KMS-11 (cell line): ENCODE results near the gene LYSMD2.

ENCODE experiments used
- H2AFZ ChIP-seq: fragments of 200-600 bp; sonication (generic); 2 replicates; pipeline ENCODE4 v1.6.1; 2016; ENCODE audit warnings: antibody characterized with exemption, mixed run types, low read depth
- H3K27ac ChIP-seq: fragments of 200-600 bp; sonication (generic); 2 replicates; pipeline ENCODE4 v1.6.1; 2016; ENCODE audit warnings: mild to moderate bottlenecking, mixed run types
- H3K27me3 ChIP-seq: fragments of 200-600 bp; sonication (generic); 2 replicates; pipeline ENCODE4 v1.6.1; 2017; ENCODE audit warnings: mild to moderate bottlenecking, low read depth, mixed run types, moderate library complexity; ENCODE audit not compliant: insufficient read depth
- H3K36me3 ChIP-seq: fragments of 200-600 bp; sonication (generic); 2 replicates; pipeline ENCODE4 v1.6.1; 2017; ENCODE audit warnings: mild to moderate bottlenecking, mixed run types; ENCODE audit not compliant: insufficient read depth
- H3K4me1 ChIP-seq: fragments of 200-600 bp; sonication (generic); 2 replicates; pipeline ENCODE4 v1.6.1; 2016; ENCODE audit warnings: mild to moderate bottlenecking, low read depth, mixed run types; ENCODE audit not compliant: poor library complexity, severe bottlenecking
- H3K4me2 ChIP-seq: fragments of 200-600 bp; sonication (generic); 2 replicates; pipeline ENCODE4 v1.7.0; 2016; ENCODE audit warnings: mild to moderate bottlenecking, mixed run types
- H3K4me3 ChIP-seq: fragments of 200-600 bp; sonication (generic); IDR thresholded peaks from 2 replicates; pipeline ENCODE4 v1.6.1; 2017; ENCODE audit warnings: low read depth, low read length, mixed read lengths; ENCODE audit not compliant: insufficient read depth
- H3K79me2 ChIP-seq: fragments of 200-600 bp; sonication (generic); 2 replicates; pipeline ENCODE4 v1.6.1; 2016; ENCODE audit warnings: low read depth, mixed run types; ENCODE audit not compliant: insufficient read depth
- H3K9ac ChIP-seq: fragments of 200-600 bp; sonication (generic); 2 replicates; pipeline ENCODE4 v1.6.1; 2016; ENCODE audit warnings: mild to moderate bottlenecking, mixed run types
- H4K20me1 ChIP-seq: fragments of 200-600 bp; sonication (generic); 2 replicates; pipeline ENCODE4 v1.6.1; 2016; ENCODE audit warnings: mild to moderate bottlenecking, mixed run types; ENCODE audit not compliant: insufficient read depth
- TF ChIP-seq, protein P1 (sequence below): fragments of 200-600 bp; sonication (generic); conservative IDR thresholded peaks from 2 replicates; pipeline ENCODE4 v1.6.1; 2017; ENCODE audit warnings: low read depth, mild to moderate bottlenecking, antibody characterized with exemption, low read length, moderate library complexity, mixed read lengths

LYSMD2 gene

DNA sequence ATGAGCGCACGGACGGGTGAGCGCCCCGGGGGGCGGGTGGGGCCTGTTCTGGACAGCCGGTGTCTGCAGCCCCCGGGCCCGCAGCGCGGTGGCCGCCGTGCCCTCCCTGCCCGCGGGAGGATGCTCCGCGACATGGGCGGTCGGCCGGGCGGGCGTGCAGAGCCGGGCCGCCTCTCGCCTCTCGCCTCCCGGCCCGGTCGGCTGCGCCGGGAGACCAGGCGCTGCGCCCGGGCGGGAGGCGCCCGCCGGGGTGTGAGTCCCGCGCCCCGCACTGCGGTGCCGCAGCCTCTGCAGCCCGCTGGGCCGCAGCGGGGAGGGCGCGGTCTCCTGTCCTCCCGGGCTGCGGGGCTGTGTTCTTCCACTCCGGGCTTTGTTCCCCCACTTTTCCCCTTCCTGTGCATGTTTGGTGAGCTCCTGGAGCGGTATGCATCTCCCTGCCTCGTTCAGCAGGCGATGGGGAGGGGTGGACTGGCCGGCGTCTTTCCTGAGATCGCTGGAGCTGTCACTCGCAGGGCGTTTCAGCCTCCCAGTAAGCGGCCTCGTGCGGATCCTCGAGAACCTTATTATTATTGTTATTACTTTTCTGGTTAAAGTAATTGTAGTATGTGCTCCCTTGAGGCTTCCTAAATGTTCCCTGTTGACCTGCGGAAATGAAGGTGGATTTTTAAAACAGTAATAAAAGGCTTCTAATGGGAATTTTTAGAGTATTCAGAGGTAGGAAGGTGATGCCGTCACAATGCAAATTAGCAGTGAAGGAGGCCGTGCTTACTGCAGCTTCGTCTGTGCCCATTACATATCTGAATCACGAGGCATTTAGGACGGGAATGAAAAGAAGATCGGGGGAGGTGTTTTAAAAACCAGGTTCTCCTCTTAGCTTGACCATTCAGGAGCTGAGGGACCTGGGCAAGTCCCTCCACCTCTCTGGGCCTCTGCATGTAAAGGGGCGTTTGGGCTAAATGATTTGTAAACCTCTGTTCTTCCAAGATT lies 14.5 kb upstream of the LYSMD2 start:
- H3K27me3 ChIP-seq, result peaks cover 6% of the 10 kb centered on the region; the same call in 1 of the 2 replicates
- H3K27ac ChIP-seq, result no peak overlapping the region
- H3K4me1 ChIP-seq, result peaks cover 12% of the 10 kb centered on the region

DNA sequence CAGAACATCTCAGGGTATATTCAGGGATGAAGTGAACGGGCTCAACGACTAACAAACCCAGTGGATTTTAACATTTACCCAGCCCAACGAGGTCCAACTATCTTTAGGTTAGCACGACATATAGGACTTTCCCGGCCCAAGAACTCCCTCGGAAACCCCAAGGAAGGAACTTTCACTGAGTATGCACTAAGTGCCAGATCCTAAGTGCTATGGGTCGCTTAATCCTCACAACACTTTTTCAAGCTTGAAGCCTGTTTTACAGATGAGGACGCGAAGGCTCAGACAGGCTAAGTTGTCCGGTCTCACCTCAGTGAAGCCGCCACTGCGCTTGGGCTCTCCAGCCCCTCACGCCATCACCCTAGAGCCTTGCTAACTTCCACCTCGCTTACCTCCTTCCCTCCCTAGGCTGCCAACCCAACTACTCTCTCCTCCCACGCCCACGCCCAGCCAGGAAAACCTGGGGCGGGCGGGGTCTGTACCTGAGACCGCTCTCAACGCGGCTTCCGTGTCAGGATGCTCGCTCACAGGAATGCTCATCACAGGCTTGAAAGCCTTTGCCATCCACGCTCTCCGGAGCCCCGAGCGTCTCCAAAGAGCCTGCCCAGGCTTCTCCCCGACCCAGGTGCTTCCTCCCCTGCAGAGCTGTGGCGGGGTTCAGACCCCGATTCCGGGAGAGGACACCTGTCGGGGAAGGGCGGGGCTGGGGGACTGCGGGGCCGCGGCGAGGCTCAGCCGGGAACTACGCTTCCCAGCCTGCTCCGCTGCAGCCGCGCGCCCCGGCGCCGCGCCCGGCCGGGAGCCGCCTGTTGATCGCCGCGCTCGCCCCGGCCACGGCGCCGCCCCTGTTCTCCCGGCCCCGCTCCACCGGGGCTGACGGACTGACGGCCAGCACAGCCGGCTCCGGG lies 13.6 kb upstream of the LYSMD2 start, which contains the start of gene TMOD2:
Gene TMOD2 (plus strand): TSS at position 806 of the 905 bp plus-strand sequence. CDS start 14,845 bp downstream, outside the sequence.
- Histone ChIP-seq H3K9ac (no peak within 1 kb of the TSS), H2AFZ (peak within 1 kb of the TSS; percentile 87), H3K36me3 (no peaks in the 10 kb centered on the region), H3K4me1 (peaks cover 12% of the 10 kb centered on the region), H3K79me2 (no peaks in the 10 kb centered on the region), H3K4me2 (peak within 1 kb of the TSS; percentile 81), H3K27me3 (peaks cover 6% of the 10 kb centered on the region; the same call in 1 of the 2 replicates), H3K4me3 (no peak within 1 kb of the TSS), H3K27ac (no peak within 1 kb of the TSS), H4K20me1 (no peaks in the 10 kb centered on the region)
- TF ChIP-seq, protein P1, sequence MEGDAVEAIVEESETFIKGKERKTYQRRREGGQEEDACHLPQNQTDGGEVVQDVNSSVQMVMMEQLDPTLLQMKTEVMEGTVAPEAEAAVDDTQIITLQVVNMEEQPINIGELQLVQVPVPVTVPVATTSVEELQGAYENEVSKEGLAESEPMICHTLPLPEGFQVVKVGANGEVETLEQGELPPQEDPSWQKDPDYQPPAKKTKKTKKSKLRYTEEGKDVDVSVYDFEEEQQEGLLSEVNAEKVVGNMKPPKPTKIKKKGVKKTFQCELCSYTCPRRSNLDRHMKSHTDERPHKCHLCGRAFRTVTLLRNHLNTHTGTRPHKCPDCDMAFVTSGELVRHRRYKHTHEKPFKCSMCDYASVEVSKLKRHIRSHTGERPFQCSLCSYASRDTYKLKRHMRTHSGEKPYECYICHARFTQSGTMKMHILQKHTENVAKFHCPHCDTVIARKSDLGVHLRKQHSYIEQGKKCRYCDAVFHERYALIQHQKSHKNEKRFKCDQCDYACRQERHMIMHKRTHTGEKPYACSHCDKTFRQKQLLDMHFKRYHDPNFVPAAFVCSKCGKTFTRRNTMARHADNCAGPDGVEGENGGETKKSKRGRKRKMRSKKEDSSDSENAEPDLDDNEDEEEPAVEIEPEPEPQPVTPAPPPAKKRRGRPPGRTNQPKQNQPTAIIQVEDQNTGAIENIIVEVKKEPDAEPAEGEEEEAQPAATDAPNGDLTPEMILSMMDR, result no peak

More for the DNA sequence above, 14.5 kb upstream of the LYSMD2 start:
- Histone ChIP-seq H3K36me3 (no peaks in the 10 kb centered on the region), H3K9ac (no peak overlapping the region), H3K79me2 (no peaks in the 10 kb centered on the region), H4K20me1 (no peaks in the 10 kb centered on the region), H3K4me2 (peak overlapping the region; percentile 81), H2AFZ (peak overlapping the region; percentile 87), H3K4me3 (no peak overlapping the region)
- TF ChIP-seq, protein P1, result no peak

DNA sequence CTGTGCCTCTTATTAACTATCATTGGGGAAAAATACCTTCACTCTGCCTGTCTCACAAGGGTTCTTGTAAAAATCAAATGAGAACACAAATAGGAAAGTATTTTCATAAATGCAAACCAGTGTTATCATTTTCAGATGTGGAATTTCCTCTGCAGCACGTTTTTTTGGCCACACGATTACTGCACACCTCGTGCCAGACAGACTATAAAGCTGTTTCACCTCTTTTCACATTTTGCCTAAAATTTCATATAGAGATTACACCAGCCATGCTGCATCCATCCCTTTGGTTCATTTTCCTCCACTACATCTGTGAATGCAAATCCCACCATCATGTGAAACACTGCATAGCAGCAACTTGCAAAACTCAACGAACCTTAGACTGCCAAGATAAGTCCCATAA lies 12.7 kb upstream of the LYSMD2 start:
- Histone ChIP-seq H2AFZ (no peak overlapping the region), H4K20me1 (no peaks in the 10 kb centered on the region), H3K4me1 (peaks cover 12% of the 10 kb centered on the region), H3K4me3 (no peak overlapping the region), H3K27me3 (peaks cover 6% of the 10 kb centered on the region; the same call in 1 of the 2 replicates), H3K27ac (no peak overlapping the region), H3K4me2 (no peak overlapping the region), H3K79me2 (no peaks in the 10 kb centered on the region), H3K9ac (no peak overlapping the region), H3K36me3 (no peaks in the 10 kb centered on the region)
- TF ChIP-seq, protein P1, result no peak

DNA sequence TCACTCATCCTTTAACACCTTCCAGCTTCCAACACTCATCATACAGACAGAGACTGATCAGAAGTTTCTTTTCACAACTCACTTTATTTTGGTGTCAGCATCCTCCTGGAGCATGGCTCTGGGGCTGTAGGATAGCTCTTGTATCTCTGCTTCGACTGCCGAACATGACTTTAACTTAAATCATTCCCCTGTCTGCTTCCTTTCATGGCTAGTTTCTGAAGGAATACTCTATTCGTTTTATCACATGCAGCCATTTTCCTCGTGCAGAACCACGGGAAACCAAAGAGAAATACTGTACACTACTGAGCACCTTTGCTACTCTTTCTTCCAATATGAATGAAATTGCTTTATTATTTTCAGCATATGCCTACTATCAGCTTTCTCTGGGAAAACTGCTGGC lies 11.9 kb upstream of the LYSMD2 start:
- no peaks in the 10 kb centered on the region for H3K79me2 ChIP-seq
- no peak overlapping the region for H3K27ac ChIP-seq
- H3K36me3 ChIP-seq, result no peaks in the 10 kb centered on the region
- H3K4me3 ChIP-seq, result no peak overlapping the region
- H4K20me1 ChIP-seq, result no peaks in the 10 kb centered on the region
- no peak overlapping the region for H3K4me2 ChIP-seq
- peaks cover 12% of the 10 kb centered on the region for H3K4me1 ChIP-seq
- TF ChIP-seq, protein P1, result no peak
- H3K27me3 ChIP-seq, result peaks cover 6% of the 10 kb centered on the region; the same call in 1 of the 2 replicates
- H3K9ac ChIP-seq, result no peak overlapping the region
- no peak overlapping the region for H2AFZ ChIP-seq
